K562 (cell line): ENCODE measurements around the gene ADAT1. TPM values are rescaled to one million over a fixed set of nuclear protein-coding genes. Genes with fewer than 3 reads are reported as not detected.

Source experiments
- ATF1 ChIP-seq, 2 experiments: fragments of 450-650 bp in 1 of 2; IDR thresholded peaks; 2 replicates each; pipeline ENCODE4 v1.6.1; 2016; ENCODE audit warnings: missing compliant biosample characterization in 1 of 2, missing genetic modification characterization in 1 of 2
- ELF2 ChIP-seq: fragments of 250-450 bp; sonication (Bioruptor Pico); IDR thresholded peaks from 2 replicates; pipeline ENCODE4 v1.5.0; 2021; ENCODE audit warnings: mild to moderate bottlenecking
- FOS ChIP-seq: IDR thresholded peaks from 3 replicates; pipeline ENCODE4 v1.6.1; 2011; ENCODE audit not compliant: insufficient read length; ENCODE audit errors: extremely low read depth
- FOXK2 ChIP-seq, 2 experiments: fragments of 450-650 bp; IDR thresholded peaks in 1 of 2; conservative IDR thresholded peaks in 1 of 2; 2 replicates each; pipeline ENCODE4 v1.6.1; 2016; ENCODE audit warnings: low read depth in 2 of 2, mild to moderate bottlenecking in 1 of 2
- HDAC1 ChIP-seq, 2 experiments: fragments of 450-650 bp; IDR thresholded peaks; 2 replicates each; pipeline ENCODE4 v1.6.1; 2016 to 2017; ENCODE audit warnings: inconsistent platforms in 1 of 2, mild to moderate bottlenecking in 1 of 2, moderate library complexity in 1 of 2
- MTA1 ChIP-seq: fragments of 450-650 bp; IDR thresholded peaks from 2 replicates; pipeline ENCODE4 v1.6.1; 2017; ENCODE audit warnings: borderline replicate concordance
- MTA3 ChIP-seq: fragments of 450-650 bp; formaldehyde crosslinking; IDR thresholded peaks from 2 replicates; pipeline ENCODE4 v1.6.1; 2017; ENCODE audit warnings: mild to moderate bottlenecking, borderline replicate concordance
- MYC ChIP-seq, 2 experiments: fragments of 250-450 bp in 1 of 2; sonication (Bioruptor Pico) in 1 of 2; IDR thresholded peaks; 2 replicates each; pipeline versions ENCODE4 v1.5.1 to v1.6.1; 2012 to 2021; ENCODE audit warnings: low read depth in 2 of 2, borderline replicate concordance in 1 of 2, improper control_type of control experiment in 1 of 2, low read length in 1 of 2, mild to moderate bottlenecking in 1 of 2, moderate library complexity in 1 of 2
- NR2C1 ChIP-seq, 2 experiments: fragments of 450-650 bp; IDR thresholded peaks; 2 replicates each; pipeline ENCODE4 v1.6.1; 2017; ENCODE audit warnings: mild to moderate bottlenecking in 2 of 2, antibody characterized with exemption in 1 of 2, inconsistent platforms in 1 of 2, missing compliant biosample characterization in 1 of 2, missing genetic modification characterization in 1 of 2
- POLR2A ChIP-seq: fragments of 450-650 bp; conservative IDR thresholded peaks from 2 replicates; pipeline ENCODE4 v1.6.1; 2016
- POLR2G ChIP-seq: fragments of 200-400 bp; formaldehyde crosslinking; IDR thresholded peaks from 2 replicates; pipeline ENCODE4 v1.6.1; 2017; ENCODE audit warnings: low read depth, mild to moderate bottlenecking, antibody characterized with exemption, low read length, moderate library complexity
- RB1 ChIP-seq: fragments of 450-650 bp; IDR thresholded peaks from 2 replicates; pipeline ENCODE4 v1.6.1; 2017; ENCODE audit warnings: low read depth, mild to moderate bottlenecking
- RCOR1 ChIP-seq, 2 experiments: IDR thresholded peaks; 2 replicates each; pipeline ENCODE4 v1.6.1; 2012; ENCODE audit warnings: low read depth in 2 of 2, low read length in 2 of 2, borderline replicate concordance in 1 of 2, improper control_type of control experiment in 1 of 2
- SMAD1 ChIP-seq: fragments of 150-350 bp; IDR thresholded peaks from 2 replicates; pipeline ENCODE4 v1.6.1; 2014; ENCODE audit warnings: low read length, low read depth; ENCODE audit not compliant: partially characterized antibody
- ZNF175 ChIP-seq: fragments of 200-800 bp; sonication (Bioruptor generic); IDR thresholded peaks from 2 replicates; pipeline ENCODE4 v1.6.1; 2016; ENCODE audit warnings: low read depth, mild to moderate bottlenecking, missing genetic modification characterization, missing compliant biosample characterization
- polyA plus RNA-seq, 8 experiments: library from polyadenylated mRNA; depleted of rRNA in 4 of 8; stranded (reverse) in 5 of 8; unstranded in 3 of 8; fragments of >200 nt; fragmentation: Nextera tagmentation in 2 of 8; fragmentation: Illumina TruSeq in 1 of 8; extraction: Ambion mirVana in 2 of 8; extraction: Trizol in 1 of 8; gene quantifications; 2 replicates each; pipeline versions ENCODE4 v1.2.1 to v1.2.3, GENCODE V29; 2011 to 2014; ENCODE audit warnings: inconsistent platforms in 1 of 8, missing spikeins in 1 of 8
- total RNA-seq, 7 experiments: library from RNA; depleted of rRNA in 6 of 7; stranded (reverse); fragments of >200 nt in 6 of 7; fragmentation: Illumina TruSeq in 2 of 7; extraction: Trizol in 2 of 7; gene quantifications; 2 replicates each; pipeline versions ENCODE4 v1.2.1 to v1.2.3, GENCODE V29; 2011 to 2021; ENCODE audit warnings: low replicate concordance in 1 of 7
- TF ChIP-seq, protein P1 (sequence below), 2 experiments: fragments of 450-650 bp; IDR thresholded peaks; 2 replicates each; pipeline ENCODE4 v1.6.1; 2016; ENCODE audit warnings: mild to moderate bottlenecking in 2 of 2, borderline replicate concordance in 1 of 2, low read depth in 1 of 2, moderate library complexity in 1 of 2
- TF ChIP-seq, protein P2 (sequence below): sonication (generic); formaldehyde crosslinking; IDR thresholded peaks from 2 replicates; pipeline ENCODE4 v1.8.1; 2023; ENCODE audit warnings: mild to moderate bottlenecking, missing genetic modification reagents

Gene ADAT1
- total and polyA plus RNA-seq, 9 of the 15 experiments (the other 6 are each of a cell fraction or from before 2014, with no cell fraction given) = 16.0 to 36.7 (median 28.2) TPM

DNA sequence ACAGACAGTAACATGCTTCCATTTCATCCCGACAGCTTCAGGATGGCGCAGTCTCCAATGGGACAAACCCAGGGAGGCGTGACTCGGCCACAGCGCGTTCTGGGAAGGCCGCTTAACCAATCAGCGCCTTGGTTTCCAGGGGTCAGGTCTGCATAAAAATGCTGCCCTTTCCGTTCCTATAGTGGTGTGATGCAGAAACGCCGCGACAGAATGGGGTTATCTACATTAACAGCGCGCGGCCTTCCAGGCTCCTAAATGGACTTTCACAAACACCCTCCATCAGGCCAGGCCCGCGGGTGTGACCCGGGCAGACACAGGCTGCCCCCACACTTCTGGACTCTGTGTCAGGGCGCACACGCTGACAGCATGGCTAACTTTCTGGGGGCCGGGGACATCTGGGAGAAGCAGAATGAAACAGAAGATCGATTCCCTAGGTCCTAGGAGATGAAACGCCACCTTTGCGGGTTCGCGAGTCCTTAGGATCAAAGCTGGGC, 67.8 kb downstream of the ADAT1 start (continued):
- TF ChIP-seq SMAD1 (no peak), POLR2G (peak; percentile 62; the same call in 1 of the 2 replicates), NR2C1 (IDR thresholded peaks at IDR 0.05) (peak; percentile 88), NR2C1 (tag; IDR thresholded peaks at IDR 0.05) (peak; percentile 91), FOS (peak; percentile 30), ATF1 (CRISPR knock-in tag; IDR thresholded peaks at IDR 0.05) (peak; percentile 84), ATF1 (tag; IDR thresholded peaks at IDR 0.05) (peak; percentile 97), MTA3 (peak; percentile 29; the same call in 1 of the 2 replicates), POLR2A (peak; percentile 73), MTA1 (peak; percentile 97), ZNF175 (no peak), MYC (IDR thresholded peaks at IDR 0.05; ENCODE audit: low read depth, low read length) (peak; percentile 71; the same call in 1 of the 2 replicates), MYC (CRISPR knock-in tag; IDR thresholded peaks at IDR 0.05; ENCODE audit: borderline replicate concordance, low read depth) (0 out of 2 replicates have a peak, but pooled peaks have one; percentile 41), FOXK2 (conservative IDR thresholded peaks at IDR 0.05 in 1 of 2, IDR thresholded peaks at IDR 0.05 in 1 of 2; ENCODE audit: low read depth in 2 of 2) (peak; percentile 49 to 68; a peak in 3 of 4 replicates), HDAC1 (IDR thresholded peaks at IDR 0.05) (peak in 1 of 2 experiments; percentile 21; a peak in 1 of 4 replicates), RCOR1 (IDR thresholded peaks at IDR 0.05; ENCODE audit: borderline replicate concordance in 1 of 2, low read depth in 2 of 2, low read length in 2 of 2) (peak in 1 of 2 experiments; percentile 38; a peak in 1 of 4 replicates), RB1 (peak; percentile 27; the same call in 1 of the 2 replicates), ELF2 (CRISPR knock-in tag) (no peak)
- TF ChIP-seq, protein P1, sequence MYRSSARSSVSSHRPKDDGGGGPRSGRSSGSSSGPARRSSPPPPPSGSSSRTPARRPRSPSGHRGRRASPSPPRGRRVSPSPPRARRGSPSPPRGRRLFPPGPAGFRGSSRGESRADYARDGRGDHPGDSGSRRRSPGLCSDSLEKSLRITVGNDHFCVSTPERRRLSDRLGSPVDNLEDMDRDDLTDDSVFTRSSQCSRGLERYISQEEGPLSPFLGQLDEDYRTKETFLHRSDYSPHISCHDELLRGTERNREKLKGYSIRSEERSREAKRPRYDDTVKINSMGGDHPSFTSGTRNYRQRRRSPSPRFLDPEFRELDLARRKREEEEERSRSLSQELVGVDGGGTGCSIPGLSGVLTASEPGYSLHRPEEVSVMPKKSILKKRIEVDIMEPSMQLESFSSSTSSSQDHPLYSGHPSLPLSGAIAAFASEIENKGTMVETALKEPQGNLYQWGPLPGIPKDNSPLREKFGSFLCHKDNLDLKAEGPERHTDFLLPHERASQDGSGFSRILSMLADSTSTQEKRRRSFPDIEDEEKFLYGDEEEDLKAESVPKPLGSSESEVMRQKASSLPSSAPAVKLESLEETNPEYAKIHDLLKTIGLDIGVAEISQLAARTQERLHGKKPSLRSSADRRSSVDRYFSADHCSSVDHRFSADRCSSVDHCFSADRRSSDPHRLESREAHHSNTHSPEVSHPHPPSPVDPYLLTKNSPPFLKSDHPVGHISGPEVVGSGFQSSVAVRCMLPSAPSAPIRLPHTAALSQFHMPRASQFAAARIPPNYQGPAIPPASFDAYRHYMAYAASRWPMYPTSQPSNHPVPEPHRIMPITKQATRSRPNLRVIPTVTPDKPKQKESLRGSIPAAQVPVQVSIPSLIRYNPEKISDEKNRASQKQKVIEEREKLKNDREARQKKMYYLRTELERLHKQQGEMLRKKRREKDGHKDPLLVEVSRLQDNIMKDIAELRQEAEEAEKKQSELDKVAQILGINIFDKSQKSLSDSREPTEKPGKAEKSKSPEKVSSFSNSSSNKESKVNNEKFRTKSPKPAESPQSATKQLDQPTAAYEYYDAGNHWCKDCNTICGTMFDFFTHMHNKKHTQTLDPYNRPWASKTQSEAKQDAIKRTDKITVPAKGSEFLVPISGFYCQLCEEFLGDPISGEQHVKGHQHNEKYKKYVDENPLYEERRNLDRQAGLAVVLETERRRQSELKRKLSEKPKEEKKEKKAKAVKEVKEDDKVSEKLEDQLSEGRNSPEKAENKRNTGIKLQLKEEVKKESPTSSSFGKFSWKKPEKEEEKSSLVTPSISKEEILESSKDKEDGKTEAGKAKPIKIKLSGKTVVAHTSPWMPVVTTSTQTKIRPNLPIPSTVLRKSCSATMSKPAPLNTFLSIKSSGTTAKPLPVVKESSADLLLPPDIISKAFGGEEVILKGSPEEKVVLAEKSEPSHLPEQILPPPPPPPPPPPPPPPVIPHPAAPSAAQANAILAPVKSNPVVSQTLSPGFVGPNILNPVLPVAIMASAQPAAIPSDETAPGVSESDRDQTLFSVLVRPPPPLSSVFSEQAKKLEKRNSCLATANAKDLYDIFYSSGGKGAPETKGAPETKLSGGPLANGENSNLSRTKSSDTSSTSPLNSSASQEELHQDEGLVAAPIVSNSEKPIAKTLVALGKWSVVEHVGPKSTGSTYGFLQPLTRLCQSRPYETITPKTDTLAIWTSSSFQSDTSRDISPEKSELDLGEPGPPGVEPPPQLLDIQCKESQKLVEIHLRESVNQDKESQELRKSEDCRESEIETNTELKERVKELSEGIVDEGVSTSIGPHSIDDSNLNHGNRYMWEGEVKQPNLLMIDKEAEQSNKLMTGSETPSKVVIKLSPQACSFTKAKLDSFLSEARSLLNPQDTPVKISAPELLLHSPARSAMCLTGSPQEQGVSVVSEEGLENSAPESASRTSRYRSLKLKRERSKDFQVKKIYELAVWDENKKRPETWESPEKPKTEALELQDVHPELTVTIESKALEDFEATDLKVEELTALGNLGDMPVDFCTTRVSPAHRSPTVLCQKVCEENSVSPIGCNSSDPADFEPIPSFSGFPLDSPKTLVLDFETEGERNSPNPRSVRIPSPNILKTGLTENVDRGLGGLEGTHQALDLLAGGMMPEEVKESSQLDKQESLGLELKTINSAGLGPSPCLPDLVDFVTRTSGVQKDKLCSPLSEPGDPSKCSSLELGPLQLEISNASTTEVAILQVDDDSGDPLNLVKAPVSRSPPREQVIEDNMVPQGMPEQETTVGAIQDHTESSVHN (IDR thresholded peaks at IDR 0.05; ENCODE audit: borderline replicate concordance in 1 of 2, low read depth in 1 of 2) = no peak
- TF ChIP-seq, protein P2, sequence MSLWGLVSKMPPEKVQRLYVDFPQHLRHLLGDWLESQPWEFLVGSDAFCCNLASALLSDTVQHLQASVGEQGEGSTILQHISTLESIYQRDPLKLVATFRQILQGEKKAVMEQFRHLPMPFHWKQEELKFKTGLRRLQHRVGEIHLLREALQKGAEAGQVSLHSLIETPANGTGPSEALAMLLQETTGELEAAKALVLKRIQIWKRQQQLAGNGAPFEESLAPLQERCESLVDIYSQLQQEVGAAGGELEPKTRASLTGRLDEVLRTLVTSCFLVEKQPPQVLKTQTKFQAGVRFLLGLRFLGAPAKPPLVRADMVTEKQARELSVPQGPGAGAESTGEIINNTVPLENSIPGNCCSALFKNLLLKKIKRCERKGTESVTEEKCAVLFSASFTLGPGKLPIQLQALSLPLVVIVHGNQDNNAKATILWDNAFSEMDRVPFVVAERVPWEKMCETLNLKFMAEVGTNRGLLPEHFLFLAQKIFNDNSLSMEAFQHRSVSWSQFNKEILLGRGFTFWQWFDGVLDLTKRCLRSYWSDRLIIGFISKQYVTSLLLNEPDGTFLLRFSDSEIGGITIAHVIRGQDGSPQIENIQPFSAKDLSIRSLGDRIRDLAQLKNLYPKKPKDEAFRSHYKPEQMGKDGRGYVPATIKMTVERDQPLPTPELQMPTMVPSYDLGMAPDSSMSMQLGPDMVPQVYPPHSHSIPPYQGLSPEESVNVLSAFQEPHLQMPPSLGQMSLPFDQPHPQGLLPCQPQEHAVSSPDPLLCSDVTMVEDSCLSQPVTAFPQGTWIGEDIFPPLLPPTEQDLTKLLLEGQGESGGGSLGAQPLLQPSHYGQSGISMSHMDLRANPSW = no peak
